SK-N-SH (cell line): ENCODE results near the gene KCND3.

Experiments used
- CTCF ChIP-seq: fragments of 200-600 bp; sonication (generic); IDR thresholded peaks from 2 replicates; pipeline ENCODE4 v1.6.1; 2017; ENCODE audit warnings: antibody characterized with exemption, mild to moderate bottlenecking, moderate library complexity
- NRF1 ChIP-seq: IDR thresholded peaks from 2 replicates; pipeline ENCODE4 v1.6.1; 2012; ENCODE audit warnings: low read depth, mild to moderate bottlenecking, low read length
- YY1 ChIP-seq: IDR thresholded peaks from 2 replicates; pipeline ENCODE4 v1.4.0; 2012; ENCODE audit warnings: low read depth, mild to moderate bottlenecking
- ZBTB33 ChIP-seq: IDR thresholded peaks from 2 replicates; pipeline ENCODE4 v1.4.0; 2012; ENCODE audit warnings: low read depth, borderline replicate concordance

- TF ChIP-seq CTCF (no peak), YY1 (no peak), NRF1 (no peak), ZBTB33 (no peak)
Measured at GRCh38 chr1:111847466-111847865, 142.0 kb downstream of the KCND3 start.
